ENCODE measurements around the gene TMEM116.

GRCh38 chr12:111927346-111927745 lies 85.6 kb downstream of the TMEM116 start:
- TF ChIP-seq CTCF (IDR thresholded peaks at IDR 0.05) (no peak), EZH2phosphoT487 (IDR thresholded peaks at IDR 0.05) (no peak), EZH2 (IDR thresholded peaks at IDR 0.05) (no peak)

Data from neural progenitor cell (in vitro differentiated cells).